Measurements from ENCODE around the gene TLCD3A. TPM values are rescaled to one million over a fixed set of nuclear protein-coding genes. Genes with fewer than 3 reads are reported as not detected.
"Not testable (repeated sequence)": the region's sequence is repeated elsewhere in the genome, so short reads cannot be mapped to it uniquely, and the experiment has no call there.

The TLCD3A gene
- total RNA-seq, 2 donors from 2014 or later: 9.9 to 10.4 TPM

DNA sequence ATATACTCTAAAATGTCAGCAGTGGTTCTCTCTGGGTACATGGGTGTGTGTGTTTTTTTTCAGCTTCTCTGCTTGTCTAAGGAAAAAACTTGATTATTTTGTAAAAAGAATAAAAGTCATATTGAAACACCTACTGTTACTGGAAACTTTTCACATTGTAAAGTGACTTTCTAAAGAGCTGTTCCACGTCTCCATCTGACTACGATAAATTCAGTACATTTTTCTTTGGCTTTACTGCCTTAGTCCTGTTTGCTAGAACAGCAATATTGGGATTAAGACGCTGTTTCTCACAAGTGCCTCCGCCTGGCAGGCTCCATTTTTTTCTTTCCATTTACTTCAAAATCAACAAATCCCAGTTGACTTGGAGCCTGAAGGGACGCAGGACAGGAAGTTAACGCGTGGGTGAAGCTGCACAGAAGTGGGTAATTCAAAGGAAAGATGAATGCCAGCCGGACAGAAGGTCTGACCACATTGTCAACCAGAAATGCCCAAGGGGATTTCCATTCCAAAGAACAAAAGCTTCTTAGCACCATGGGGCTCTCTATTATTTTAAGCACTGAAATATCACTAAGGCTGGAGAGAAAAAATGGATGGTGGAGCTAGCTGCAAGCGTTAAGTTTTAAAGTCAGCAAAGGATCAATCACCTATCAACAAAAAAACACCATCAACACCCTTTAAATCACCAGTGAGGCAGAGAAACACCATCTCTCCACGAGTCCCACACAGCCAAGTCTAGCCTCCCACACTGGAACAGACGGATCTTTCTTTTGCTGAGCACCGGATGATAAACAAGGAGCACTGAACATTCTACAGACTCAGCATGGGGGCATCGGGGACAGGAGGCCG, 41.3 kb downstream of the TLCD3A start:
- intact Hi-C loops (cut with DNase I): no loop called here
- DNase-seq (ENCODE audit: low spot score): peak; percentile 7

DNA sequence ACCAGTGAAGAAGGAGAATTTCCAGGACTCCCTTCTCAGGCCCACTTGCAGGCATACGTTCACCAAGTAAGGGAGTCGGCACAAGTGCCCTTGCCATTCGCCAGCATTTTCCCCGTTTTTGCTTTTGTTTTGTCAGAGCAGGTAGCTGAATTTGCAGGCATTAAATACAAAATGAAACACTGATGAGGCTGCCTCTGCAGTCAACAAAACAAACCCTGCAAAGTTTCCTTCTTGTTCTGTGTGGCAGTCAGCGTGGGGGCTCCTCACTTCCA, 41.9 kb downstream of the TLCD3A start:
- peak; percentile 12 for DNase-seq (ENCODE audit: low spot score)
- intact Hi-C loops (cut with DNase I): no loop called here

DNA sequence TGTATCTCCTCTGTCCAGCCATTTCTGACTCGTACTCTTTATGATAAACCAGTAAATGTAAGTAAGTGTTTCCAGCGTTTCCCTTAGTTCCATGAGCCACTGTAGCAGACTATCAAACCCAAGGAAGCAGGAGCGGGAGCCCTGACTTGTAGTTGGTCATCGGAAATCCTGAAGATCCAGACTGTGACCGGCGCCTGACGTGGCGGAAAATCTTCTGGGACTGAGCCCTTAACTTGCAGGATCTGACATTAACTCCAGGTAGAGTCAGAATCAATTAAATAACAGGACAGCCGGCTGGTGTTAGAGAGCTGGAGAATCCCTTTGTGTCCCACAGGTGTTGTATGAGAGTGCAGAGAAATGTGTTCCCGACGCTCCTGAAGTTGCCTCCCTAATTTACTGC, 45.7 kb downstream of the TLCD3A start:
- peak; percentile 28 for DNase-seq (ENCODE audit: low spot score)
- intact Hi-C loops (cut with DNase I): no loop called here

DNA sequence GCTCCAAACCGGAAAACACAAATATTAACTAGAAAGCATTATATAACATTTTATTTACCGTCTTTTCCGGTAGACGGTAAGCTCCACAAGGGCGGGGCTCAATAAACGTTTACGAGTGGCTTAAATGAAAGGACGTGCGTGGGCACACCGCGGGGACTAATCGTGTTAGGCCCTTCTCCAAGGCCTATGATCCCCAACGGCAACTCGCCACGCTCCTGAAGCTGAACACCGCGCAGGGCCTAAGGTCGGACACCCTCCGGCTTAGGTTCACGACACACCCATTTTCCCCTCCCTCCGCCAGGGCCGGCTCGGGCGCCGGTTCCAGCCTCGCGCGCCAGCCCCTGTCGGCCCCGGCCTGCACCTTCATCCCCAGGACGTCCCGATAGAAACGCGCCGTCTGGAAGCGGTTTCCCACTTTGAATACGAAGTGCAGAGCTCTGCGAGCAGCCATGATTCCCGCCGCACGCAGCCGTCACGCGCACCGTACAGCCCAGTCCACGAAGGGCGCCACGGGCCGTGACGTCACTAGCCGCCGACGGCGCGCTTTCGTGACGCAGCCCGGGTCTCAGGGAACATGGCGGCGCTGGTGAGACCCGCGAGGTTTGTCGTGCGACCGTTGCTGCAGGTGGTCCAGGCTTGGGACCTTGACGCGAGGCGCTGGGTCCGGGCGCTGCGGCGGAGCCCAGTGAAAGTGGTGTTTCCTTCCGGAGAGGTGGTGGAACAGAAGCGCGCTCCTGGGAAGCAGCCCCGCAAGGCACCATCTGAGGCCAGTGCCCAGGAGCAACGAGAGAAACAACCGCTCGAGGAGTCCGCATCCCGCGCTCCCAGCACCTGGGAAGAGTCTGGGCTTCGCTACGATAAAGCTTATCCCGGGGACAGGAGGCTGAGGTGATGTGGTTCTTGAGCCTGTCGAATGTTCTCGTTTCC, 49.7 kb downstream of the TLCD3A start, which contains the start of the genes GLOD4 and MRM3:
TSS of gene GLOD4 (minus strand) at position 476 of the 927 bp plus-strand sequence. CDS start at position 451, 25 bp downstream.
TSS of gene MRM3 (plus strand) at position 549 of the 927 bp plus-strand sequence. CDS start at position 575, 26 bp downstream.
- intact Hi-C loops (cut with DNase I): no loop called here
- DNase-seq (ENCODE audit: low spot score): peak; percentile 98

DNA sequence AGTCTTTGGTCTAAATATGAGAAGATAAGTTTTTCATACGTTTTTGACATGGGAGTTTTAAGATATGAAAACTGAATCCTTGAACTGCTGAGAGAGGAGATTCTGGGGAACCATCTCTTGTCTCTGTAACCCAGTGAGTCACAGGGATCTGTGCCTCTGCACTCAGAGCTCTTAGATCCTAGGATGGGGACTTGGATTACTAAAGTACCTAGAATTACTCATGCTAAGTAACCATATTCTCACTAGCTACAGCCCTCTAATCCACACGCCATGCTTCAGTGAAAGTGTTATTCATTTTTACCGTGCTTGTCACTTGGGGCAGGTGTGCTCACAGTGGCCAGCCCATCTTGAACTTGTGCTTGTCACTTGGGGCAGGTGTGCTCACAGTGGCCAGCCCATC, 51.7 kb downstream of the TLCD3A start:
- DNase-seq (ENCODE audit: low spot score): peak; percentile 5
- intact Hi-C loops (cut with DNase I): no loop called here

DNA sequence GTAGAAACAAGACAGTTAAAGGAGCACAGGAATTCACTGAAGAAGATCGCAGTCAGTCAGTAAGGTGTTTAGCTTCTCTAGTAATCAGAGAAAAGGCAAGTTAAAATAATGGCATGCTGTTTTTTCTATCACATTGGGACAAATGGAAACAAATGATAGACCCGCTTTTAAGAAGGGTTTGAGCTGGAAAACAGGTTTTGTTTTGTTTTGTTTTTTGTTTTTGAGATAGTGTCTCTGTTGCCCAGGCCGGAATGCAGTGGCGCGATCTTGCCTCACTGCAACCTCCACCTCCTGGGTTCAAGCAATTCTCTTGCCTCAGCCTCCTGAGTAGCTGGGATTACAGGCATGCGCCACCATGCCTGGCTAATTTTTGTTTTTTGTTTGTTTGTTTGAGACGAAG, 53.5 kb downstream of the TLCD3A start:
- intact Hi-C loops (cut with DNase I); DNase-seq (ENCODE audit: low spot score): not testable (repeated sequence)

DNA sequence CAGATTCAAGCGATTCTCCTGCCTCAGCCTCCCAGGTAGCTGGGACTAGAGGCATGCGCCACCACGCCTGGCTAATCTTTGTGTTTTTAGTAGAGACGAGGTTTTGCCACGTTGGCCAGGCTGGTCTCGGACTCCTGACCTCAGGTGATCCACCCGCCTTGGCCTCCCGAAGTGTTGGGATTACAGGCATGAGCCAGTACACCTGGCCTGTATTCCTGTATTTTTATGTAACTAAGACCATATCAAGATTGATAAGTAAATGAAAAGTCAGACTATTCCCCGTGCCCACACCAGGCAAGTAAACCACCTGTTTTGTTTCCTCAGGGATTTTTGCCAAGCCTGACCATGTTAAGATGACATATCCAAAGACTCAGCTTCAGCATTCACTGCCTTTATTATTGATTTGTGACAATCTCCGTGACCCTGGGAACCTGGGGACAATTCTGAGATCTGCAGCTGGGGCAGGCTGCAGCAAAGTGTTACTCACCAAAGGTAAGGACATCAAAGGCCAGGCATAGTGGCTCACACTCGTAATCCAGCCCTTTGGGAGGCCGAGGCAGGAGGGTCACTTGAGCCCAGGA, 55.3 kb downstream of the TLCD3A start:
- intact Hi-C loops (cut with DNase I): no loop called here
- peak; percentile 38 for DNase-seq (ENCODE audit: low spot score)

DNA sequence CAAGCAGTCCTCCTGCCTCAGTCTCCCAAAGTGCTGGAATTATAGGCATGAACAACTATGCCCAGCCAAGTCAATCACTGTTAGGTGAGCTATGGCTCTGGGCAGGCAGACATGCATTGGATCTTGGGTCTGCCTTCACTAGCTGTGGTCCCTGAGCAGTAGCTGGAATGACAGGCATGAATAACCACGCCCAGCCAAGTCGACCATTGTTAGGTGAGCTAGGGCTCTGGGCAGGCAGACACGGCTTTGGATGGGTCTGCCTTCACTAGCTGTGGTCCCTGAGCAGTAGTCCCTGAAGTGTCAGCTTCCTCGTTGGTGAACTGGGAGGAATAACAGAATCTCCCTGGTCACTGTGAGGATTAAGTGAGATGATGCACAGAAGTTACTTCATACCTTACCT, 56.2 kb downstream of the TLCD3A start:
- intact Hi-C loops (cut with DNase I): no loop called here
- DNase-seq (ENCODE audit: low spot score): peak; percentile 53

DNA sequence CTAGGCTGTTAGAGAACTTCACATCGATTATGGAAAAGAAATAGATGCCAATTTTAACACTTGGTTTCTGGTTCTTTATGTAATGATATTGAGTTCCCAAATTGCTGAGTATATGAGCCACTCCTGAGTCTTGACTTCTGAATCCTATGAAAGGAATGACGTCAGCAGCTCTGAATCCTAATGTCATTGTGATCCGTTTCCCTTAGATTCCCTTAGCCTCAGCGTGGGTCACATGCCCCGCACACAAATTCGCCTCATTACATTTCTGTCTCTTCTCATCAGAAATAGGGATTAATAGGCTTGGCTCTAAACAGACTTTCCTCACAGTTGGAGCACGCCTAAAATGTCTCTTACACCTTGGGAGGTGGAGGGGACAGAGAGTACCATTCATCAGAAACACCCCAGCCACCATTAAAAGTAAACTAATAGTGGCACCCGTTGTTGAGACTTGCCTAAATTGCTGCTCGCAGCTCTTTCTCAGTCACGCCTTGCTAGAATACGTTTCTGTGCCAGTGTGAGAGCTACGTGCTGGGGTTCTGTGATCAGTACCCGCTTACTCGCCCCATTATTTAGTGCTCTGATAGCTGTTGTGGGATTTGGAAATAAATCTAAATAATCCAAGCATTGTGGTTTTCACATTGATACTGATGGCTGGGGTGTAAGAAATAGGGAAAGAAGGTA, 56.9 kb downstream of the TLCD3A start:
- intact Hi-C loops (cut with DNase I): no loop called here
- peak; percentile 10 for DNase-seq (ENCODE audit: low spot score)

DNA sequence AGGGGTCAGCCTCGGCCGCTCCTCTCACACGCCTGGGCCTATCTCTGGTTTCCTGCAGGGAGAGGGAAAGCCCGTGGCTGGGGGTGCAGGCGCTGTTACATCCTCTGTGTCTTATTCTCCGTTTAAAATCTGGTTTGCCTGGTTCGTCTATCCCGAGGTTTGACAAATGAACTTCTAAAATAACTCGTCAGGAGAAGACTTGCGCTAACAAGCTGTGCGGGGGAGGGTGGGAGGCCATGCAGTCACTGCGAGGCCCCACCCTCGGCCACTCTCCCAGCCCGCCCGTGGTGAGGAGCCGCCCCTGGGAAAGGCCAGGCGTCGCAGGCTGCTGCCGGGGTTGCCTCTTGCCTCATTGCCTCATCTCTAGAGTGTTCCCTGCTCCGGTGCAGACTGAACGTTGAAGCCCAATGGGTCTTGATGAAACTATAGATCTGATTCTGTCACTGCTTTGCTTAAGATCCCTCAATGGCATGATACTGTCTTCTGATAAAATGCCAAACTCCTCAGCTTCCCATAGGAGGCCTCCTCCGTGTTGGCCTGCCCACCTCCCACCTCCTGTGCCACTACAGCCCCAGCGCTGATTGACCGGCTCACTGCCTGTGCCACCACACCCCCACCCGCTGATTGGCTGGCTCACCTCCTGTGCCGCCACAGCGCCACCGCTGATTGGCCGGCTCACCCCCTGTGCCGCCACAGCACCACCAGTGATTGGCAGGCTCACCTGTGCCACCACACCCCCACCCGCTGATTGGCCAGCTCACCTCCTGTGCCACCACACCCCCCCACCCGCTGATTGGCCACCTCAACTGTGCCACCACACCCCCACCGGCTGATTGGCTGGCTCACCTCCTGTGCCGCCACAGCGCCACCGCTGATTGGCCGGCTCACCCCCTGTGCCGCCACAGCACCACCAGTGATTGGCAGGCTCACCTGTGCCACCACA, 57.8 kb downstream of the TLCD3A start:
- DNase-seq (ENCODE audit: low spot score): peak; percentile 88
- intact Hi-C loops (cut with DNase I): not testable (repeated sequence)

DNA sequence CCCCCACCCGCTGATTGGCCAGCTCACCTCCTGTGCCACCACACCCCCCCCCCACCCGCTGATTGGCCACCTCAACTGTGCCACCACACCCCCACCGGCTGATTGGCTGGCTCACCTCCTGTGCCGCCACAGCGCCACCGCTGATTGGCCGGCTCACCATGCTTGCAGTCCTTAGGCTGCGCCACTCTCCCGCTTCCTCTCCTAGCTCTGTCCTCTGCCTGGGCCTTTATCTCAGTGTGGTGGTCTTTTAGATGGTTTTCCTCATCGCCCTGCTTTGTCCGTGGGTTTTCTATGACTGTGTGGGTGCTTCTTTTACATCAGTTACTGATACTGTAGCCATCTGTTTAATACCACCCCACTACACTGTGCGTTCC, 58.5 kb downstream of the TLCD3A start:
- peak; percentile 10 for DNase-seq (ENCODE audit: low spot score)
- intact Hi-C loops (cut with DNase I): not testable (repeated sequence)

DNA sequence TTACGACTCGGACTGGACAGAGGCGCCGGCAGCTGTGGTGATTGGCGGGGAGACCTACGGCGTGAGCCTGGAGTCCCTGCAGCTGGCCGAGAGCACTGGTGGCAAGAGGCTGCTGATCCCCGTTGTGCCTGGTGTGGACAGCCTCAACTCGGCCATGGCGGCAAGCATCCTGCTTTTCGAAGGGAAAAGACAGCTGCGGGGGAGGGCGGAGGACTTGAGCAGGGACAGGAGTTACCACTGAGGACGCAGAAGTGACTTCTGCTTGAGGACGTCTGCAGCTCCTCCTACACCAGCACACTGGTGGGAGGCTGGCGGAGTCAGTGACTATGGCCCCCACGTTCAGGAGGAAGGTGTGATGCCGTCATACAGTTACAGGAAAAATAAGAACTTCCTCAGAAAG, 59.4 kb downstream of the TLCD3A start:
- intact Hi-C loops (cut with DNase I): no loop called here
- peak; percentile 47 for DNase-seq (ENCODE audit: low spot score)

DNA sequence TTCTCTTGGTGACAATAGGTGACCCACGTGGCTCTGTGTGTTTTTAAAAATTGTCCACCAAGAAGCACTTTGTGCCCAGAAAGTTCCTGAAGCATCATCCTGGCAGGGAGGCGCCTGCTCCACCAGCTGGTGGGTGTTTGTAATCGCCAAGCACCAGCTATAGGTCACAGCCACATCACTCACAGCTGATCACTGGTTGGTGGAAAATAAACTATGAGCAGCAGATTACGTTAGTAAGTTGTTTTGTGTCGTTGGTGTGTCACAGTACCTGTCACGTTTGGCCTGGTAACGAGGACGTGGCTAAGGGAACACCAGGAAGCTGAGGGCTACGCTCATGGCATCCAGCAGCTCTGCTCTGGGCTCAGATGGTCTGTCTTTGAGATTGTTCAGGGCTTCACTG, 59.9 kb downstream of the TLCD3A start:
- intact Hi-C loops (cut with DNase I): no loop called here
- peak; percentile 17 for DNase-seq (ENCODE audit: low spot score)

Other genes with a start within 250 kb of the TLCD3A start
- 10 to 100 TPM; 61.5 to 62.8 TPM for gene VPS53, start 17.8 kb upstream of the TLCD3A start, total RNA-seq
- gene GEMIN4, start 19.7 kb downstream of the TLCD3A start, total RNA-seq: 10 to 100 TPM; 12.5 to 13.2 TPM
- 10 to 100 TPM; 40.2 to 41.5 TPM for gene GLOD4, start 49.7 kb downstream of the TLCD3A start, total RNA-seq
- gene MRM3, start 49.8 kb downstream of the TLCD3A start, total RNA-seq: 1 to 10 TPM; 7.4 to 7.8 TPM
- 10 to 100 TPM; 34.8 to 46.3 TPM for gene NXN, start 247.2 kb downstream of the TLCD3A start, total RNA-seq